Left ventricle myocardium inferior (tissue), 1 donor: ENCODE results near the gene PTPRN2. TPM values are rescaled to one million over a fixed set of nuclear protein-coding genes. Genes with fewer than 3 reads are reported as not detected.
"Not testable (repeated sequence)": the region's sequence is repeated elsewhere in the genome, so short reads cannot be mapped to it uniquely, and the experiment has no call there.

Source experiments
- DNase-seq: peaks from one replicate; pipeline ENCODE4 v3.0.0-alpha.2; 2020
- H3K27ac ChIP-seq: fragments of 200-600 bp; replicated peaks from 2 replicates; pipeline ENCODE4 v1.8.0; 2021
- H3K27me3 ChIP-seq: fragments of 200-600 bp; 2 replicates; pipeline ENCODE4 v1.8.0; 2021; ENCODE audit warnings: low read depth
- H3K36me3 ChIP-seq: fragments of 200-600 bp; 2 replicates; pipeline ENCODE4 v1.8.0; 2021
- H3K4me1 ChIP-seq: fragments of 200-600 bp; 2 replicates; pipeline ENCODE4 v1.8.0; 2021
- H3K4me3 ChIP-seq: fragments of 200-600 bp; 2 replicates; pipeline ENCODE4 v1.8.0; 2021; ENCODE audit warnings: mild to moderate bottlenecking, moderate library complexity
- H3K9me3 ChIP-seq: fragments of 200-600 bp; replicated peaks from 2 replicates; pipeline ENCODE4 v1.8.0; 2021
- CTCF ChIP-seq: fragments of 200-600 bp; IDR thresholded peaks from 2 replicates; pipeline ENCODE4 v1.8.0; 2021; ENCODE audit warnings: antibody characterized with exemption, mild to moderate bottlenecking, borderline replicate concordance
- intact Hi-C: fragments of 100-400 bp; cut with micrococcal nuclease; formaldehyde crosslinking; loops from one replicate; pipeline ENCODE4 v1.11.0; 2022
- total RNA-seq: library from RNA; stranded (reverse); fragmentation: NEBNext Ultra II Directional; extraction: Animal tissue kit (Norgen Biotek cat#: 25700); gene quantifications from one replicate; pipeline ENCODE4 v1.2.1, GENCODE V29; 2021
- donor health status: DM: no; HTN: yes; CAD: no; lungs with severe emphysema.

PTPRN2 gene
- total RNA-seq, 1 donor from 2014 or later: 1.3 TPM

- intact Hi-C loops: no loop called here
- H3K27me3 ChIP-seq: peaks cover 16% of the 10 kb centered on the region
- H3K9me3 ChIP-seq: no peaks in the 10 kb centered on the region
- DNase-seq: no peak
- no peak overlapping the region for H3K4me3 ChIP-seq
- H3K4me1 ChIP-seq: peaks cover 20% of the 10 kb centered on the region
- peak overlapping the region; percentile 74 for H3K27ac ChIP-seq
- H3K36me3 ChIP-seq: no peaks in the 10 kb centered on the region
- TF ChIP-seq CTCF: no peak
These were observed 682.6 kb downstream of the PTPRN2 start for GRCh38 chr7:157904866-157905570.

- Histone ChIP-seq H3K4me1 (peaks cover 24% of the 10 kb centered on the region), H3K27ac (no peak overlapping the region), H3K4me3 (no peak overlapping the region), H3K36me3 (no peaks in the 10 kb centered on the region), H3K27me3 (peaks cover 16% of the 10 kb centered on the region), H3K9me3 (no peaks in the 10 kb centered on the region)
- intact Hi-C loops: no loop called here
- no peak for DNase-seq
- TF ChIP-seq CTCF: no peak
These were observed 683.3 kb downstream of the PTPRN2 start for GRCh38 chr7:157904211-157904865.

GRCh38 chr7:157903710-157904109, 683.9 kb downstream of the PTPRN2 start:
- no peak for DNase-seq
- no peak for TF ChIP-seq CTCF
- Histone ChIP-seq H3K4me3 (no peak overlapping the region), H3K36me3 (no peaks in the 10 kb centered on the region), H3K27me3 (peaks cover 16% of the 10 kb centered on the region), H3K27ac (no peak overlapping the region), H3K4me1 (peaks cover 24% of the 10 kb centered on the region), H3K9me3 (no peaks in the 10 kb centered on the region)
- intact Hi-C loops: no loop called here

GRCh38 chr7:157903296-157903695, 684.3 kb downstream of the PTPRN2 start:
- peaks cover 17% of the 10 kb centered on the region for H3K27me3 ChIP-seq
- DNase-seq: no peak
- H3K4me3 ChIP-seq: no peak overlapping the region
- no peaks in the 10 kb centered on the region for H3K9me3 ChIP-seq
- H3K27ac ChIP-seq: no peak overlapping the region
- peaks cover 24% of the 10 kb centered on the region for H3K4me1 ChIP-seq
- TF ChIP-seq CTCF: no peak
- intact Hi-C loops: no loop called here
- no peaks in the 10 kb centered on the region for H3K36me3 ChIP-seq

- H3K27ac ChIP-seq, H3K4me3 ChIP-seq, DNase-seq, H3K36me3 ChIP-seq, intact Hi-C loops, H3K9me3 ChIP-seq: not testable (repeated sequence)
- Histone ChIP-seq H3K4me1 (peaks cover 24% of the 10 kb centered on the region), H3K27me3 (peaks cover 23% of the 10 kb centered on the region)
These were observed 685.6 kb downstream of the PTPRN2 start for GRCh38 chr7:157901816-157902610.
